ENCODE results near the gene STAT5A. TPM values are rescaled to one million over a fixed set of nuclear protein-coding genes. Genes with fewer than 3 reads are reported as not detected.
"Not testable (repeated sequence)": the region's sequence is repeated elsewhere in the genome, so short reads cannot be mapped to it uniquely, and the experiment has no call there.

The STAT5A gene
- total RNA-seq, 4 donors from 2014 or later, result 7.3 to 34.3 (median 14.0) TPM

DNA sequence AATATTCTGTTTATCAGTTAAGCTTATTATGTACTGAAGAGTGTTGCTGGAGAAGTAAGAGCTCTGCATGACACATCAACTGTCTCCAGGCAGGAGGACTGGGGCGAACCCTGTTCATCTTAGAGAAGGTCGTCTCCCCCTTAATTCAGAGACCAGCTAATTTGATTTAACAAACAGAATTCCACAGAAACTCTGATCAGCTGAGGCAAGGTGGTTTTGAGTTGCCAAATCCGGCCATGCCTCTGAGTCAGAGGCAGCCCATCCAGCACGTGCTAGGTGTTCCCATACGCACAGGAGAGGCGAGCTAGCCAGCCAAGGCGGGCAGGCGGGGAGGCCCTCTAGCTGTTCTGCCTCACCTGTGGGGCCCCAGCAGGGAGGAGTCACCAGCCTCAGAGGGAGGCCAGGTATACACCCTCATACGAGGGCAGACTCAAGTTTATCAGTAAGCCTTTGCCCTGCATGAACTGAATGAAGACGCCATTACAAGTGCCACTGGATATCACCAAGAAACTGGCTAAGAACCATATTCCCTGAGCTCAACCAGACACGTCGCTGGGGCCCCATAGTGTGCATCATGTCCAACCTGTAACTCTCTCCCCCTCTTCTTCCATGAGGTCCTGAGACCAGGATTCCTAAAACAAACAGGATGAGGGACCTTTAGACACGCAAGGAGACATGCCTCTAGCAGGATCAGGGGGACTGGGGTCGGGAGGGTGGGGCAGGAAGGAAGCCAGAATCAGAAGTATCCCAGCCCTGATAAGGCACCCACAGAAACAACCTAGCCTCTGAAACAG, 25.7 kb downstream of the STAT5A start:
- Histone ChIP-seq H3K9me3 (no peaks in the 10 kb centered on the region), H3K4me3 (no peak overlapping the region), H3K4me1 (peaks cover 8 to 63% (median 13%) of the 10 kb centered on the region in 3 donors), H3K27me3 (no peaks in the 10 kb centered on the region), H3K36me3 (peaks cover 19 to 96% (median 36%) of the 10 kb centered on the region in 3 donors), H3K27ac (peak overlapping the region in 3 of 4 donors; percentile 35 to 85 (median 40))
- no peak for DNase-seq
- no peak for TF ChIP-seq POLR2A (IDR thresholded peaks at IDR 0.05)
- TF ChIP-seq, protein P1, sequence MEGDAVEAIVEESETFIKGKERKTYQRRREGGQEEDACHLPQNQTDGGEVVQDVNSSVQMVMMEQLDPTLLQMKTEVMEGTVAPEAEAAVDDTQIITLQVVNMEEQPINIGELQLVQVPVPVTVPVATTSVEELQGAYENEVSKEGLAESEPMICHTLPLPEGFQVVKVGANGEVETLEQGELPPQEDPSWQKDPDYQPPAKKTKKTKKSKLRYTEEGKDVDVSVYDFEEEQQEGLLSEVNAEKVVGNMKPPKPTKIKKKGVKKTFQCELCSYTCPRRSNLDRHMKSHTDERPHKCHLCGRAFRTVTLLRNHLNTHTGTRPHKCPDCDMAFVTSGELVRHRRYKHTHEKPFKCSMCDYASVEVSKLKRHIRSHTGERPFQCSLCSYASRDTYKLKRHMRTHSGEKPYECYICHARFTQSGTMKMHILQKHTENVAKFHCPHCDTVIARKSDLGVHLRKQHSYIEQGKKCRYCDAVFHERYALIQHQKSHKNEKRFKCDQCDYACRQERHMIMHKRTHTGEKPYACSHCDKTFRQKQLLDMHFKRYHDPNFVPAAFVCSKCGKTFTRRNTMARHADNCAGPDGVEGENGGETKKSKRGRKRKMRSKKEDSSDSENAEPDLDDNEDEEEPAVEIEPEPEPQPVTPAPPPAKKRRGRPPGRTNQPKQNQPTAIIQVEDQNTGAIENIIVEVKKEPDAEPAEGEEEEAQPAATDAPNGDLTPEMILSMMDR (IDR thresholded peaks at IDR 0.05), result no peak
- WGBS, 2 donors, result 62 to 89% methylated on average over 6 to 10 of the region's 14 CpGs
- intact Hi-C loops (cut with DNase I), result no loop called here

DNA sequence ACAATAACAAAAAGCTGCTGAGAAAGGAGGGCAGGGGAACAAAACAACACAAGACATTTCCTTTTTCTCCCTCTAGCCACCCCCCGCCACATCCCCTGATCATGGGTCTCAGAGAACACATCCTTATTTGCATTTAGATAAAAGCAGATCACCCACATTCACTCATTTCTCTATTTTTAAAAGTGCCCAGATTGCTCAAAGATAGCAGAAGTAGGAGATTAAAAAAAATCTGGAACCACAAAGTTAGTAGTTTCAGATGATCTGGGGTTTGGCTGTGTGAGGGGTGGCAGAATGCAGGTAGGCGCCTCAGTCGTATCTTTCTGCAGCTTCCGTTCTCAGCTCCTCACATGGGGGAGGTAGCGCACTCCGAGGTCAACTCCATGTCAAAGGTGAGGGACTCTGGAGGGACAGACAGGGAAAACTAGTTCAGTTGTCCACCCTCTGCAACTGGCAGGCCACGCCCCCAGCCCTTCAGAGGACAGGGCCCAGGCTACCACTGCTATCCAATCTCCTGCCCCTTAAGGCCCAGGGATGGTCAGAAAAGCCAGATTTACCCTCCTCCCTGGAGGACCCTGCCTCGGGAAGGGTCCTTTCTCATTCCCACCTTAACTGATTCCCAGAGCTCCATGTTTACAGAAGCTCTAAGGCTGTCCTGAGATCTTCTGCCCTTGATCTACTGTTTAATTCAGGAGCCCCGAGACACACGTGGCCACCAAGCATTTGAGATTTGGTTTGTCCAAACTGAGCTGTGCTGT, 27.3 kb downstream of the STAT5A start:
- no peak for DNase-seq
- Histone ChIP-seq H3K27me3 (no peaks in the 10 kb centered on the region), H3K4me3 (no peak overlapping the region), H3K4me1 (peaks cover 8 to 64% (median 18%) of the 10 kb centered on the region in 3 donors), H3K9me3 (no peaks in the 10 kb centered on the region), H3K36me3 (peaks cover 25 to 96% (median 36%) of the 10 kb centered on the region in 3 donors), H3K27ac (peak overlapping the region in 2 of 4 donors; percentile 29 to 32)
- TF ChIP-seq, protein P1 (IDR thresholded peaks at IDR 0.05), result no peak
- TF ChIP-seq POLR2A (IDR thresholded peaks at IDR 0.05), result no peak
- intact Hi-C loops (cut with DNase I), result no loop called here
- WGBS, 2 donors, result 67 to 79% methylated on average over 8 to 9 of the region's 10 CpGs

DNA sequence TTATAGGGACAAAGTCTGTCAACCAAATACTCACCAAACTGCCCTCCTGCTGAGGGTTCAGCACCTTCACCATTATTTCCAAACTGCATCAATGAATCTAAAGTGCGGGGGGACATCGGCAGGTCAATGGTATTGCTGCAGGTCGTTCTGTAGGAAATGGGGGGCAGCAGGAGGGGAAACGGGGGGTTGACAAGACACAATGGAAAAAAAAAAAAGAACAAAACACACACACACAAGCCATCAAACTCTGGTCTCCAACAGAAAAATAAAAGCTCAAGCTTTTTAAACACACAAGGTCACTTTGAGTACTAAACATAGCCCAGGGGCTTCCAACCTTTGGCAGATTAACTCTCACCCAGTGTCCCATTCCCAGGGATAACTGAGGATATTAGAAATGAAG, 28.5 kb downstream of the STAT5A start:
- intact Hi-C loops (cut with DNase I), result no loop called here
- H3K36me3 ChIP-seq, result peaks cover 25 to 96% (median 36%) of the 10 kb centered on the region in 3 donors
- no peak overlapping the region for H3K27ac ChIP-seq
- 69 to 87% methylated on average over 4 of the region's 4 CpGs for WGBS, 2 donors
- no peak overlapping the region for H3K4me3 ChIP-seq
- peaks cover 8 to 53% (median 14%) of the 10 kb centered on the region in 3 donors for H3K4me1 ChIP-seq
- no peaks in the 10 kb centered on the region for H3K27me3 ChIP-seq
- TF ChIP-seq POLR2A (IDR thresholded peaks at IDR 0.05), result no peak
- TF ChIP-seq, protein P1 (IDR thresholded peaks at IDR 0.05), result no peak
- no peak for DNase-seq
- H3K9me3 ChIP-seq, result no peaks in the 10 kb centered on the region

DNA sequence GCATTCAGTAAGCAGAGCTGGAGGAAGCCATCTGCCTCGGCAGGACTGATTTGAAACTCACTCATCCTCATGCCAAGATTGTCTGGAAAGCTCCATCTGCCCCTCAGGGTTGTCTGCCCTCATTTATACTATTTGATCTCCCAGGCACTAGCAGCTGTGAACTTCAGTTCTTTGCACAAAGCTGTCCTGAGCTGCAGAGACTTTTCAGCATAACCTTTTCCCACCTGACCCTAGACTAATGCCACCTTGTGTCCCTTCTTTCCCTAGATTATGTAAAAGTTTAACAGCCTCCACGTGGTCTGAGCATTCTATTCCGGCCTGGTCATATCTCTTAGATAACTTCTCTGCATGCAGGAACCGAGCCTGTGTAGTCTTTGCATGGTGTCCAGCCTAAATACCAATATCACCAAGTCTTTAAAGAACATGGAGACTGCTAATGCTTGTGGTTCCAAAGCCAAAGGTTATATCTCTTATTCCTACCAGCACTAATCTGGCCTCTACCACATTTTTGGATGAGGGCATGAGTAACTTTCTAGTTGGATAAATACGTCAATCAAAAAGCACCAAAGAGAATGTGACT, 29.1 kb downstream of the STAT5A start:
- intact Hi-C loops (cut with DNase I), result no loop called here
- H3K4me3 ChIP-seq, result no peak overlapping the region
- no peaks in the 10 kb centered on the region for H3K27me3 ChIP-seq
- no peak overlapping the region for H3K27ac ChIP-seq
- no peak for DNase-seq
- WGBS, 2 donors, result 67 to 75% methylated on average over 5 of the region's 5 CpGs
- H3K36me3 ChIP-seq, result peaks cover 28 to 100% (median 36%) of the 10 kb centered on the region in 3 donors
- peaks cover 7 to 51% (median 9%) of the 10 kb centered on the region in 3 donors for H3K4me1 ChIP-seq
- H3K9me3 ChIP-seq, result no peaks in the 10 kb centered on the region
- no peak for TF ChIP-seq POLR2A (IDR thresholded peaks at IDR 0.05)
- TF ChIP-seq, protein P1 (IDR thresholded peaks at IDR 0.05), result no peak

DNA sequence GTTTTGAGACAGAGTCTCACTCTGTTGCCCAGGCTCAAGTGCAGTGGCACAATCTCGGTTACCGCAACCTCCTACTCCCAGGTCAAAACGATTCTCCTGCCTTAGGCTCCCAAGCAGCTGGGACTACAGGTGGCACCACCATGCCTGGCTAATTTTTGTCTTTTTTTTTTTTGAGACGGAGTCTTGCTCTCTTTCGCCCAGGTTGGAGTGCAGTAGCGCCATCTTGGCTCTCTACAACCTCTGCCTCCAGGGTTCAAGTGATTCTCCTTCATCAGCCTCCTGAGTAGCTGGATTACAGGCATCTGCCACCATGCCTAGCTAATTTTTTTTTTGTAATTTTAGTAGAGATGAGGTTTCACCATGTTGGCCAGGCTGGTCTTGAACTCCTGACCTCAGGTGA, 29.7 kb downstream of the STAT5A start:
- H3K27ac ChIP-seq; DNase-seq; intact Hi-C loops (cut with DNase I); H3K4me3 ChIP-seq; H3K27me3 ChIP-seq; H3K9me3 ChIP-seq: not testable (repeated sequence)
- Histone ChIP-seq H3K36me3 (peaks cover 31 to 100% (median 36%) of the 10 kb centered on the region in 3 donors), H3K4me1 (peaks cover under 1 to 51% (median 5%) of the 10 kb centered on the region in 3 donors)
- WGBS, 2 donors, result 93 to 97% methylated on average over 4 to 6 of the region's 6 CpGs
